Stimulated activated naive B cell treated with anti-CD40 and anti-IgM and Interleukin-4, amounts not matched to agents 10 μg/mL and 1 μg/mL and 100 μg/mL, for 72 hours (primary cell): ENCODE results near the gene BICDL2.
"Not testable (repeated sequence)": the region's sequence is repeated elsewhere in the genome, so short reads cannot be mapped to it uniquely, and the experiment has no call there.

Experiments
- ATAC-seq, 2 donors: fragments of 150-1000 bp; cut with Tn5 transposase; replicated peaks; 2 replicates each; pipeline ENCODE4 v1.10.0; 2021; ENCODE audit warnings: moderate library complexity in 1 of 2
- DNase-seq: peaks from one replicate; pipeline ENCODE4 v3.0.0; 2021
- H3K27ac Mint-ChIP-seq: one replicate; pipeline ENCODE4 v1.8.0; 2022; ENCODE audit warnings: mild to moderate bottlenecking, mixed read lengths
- H3K27me3 Mint-ChIP-seq, 2 donors: one replicate each; pipeline ENCODE4 v1.8.0; 2022; ENCODE audit warnings: mixed read lengths in 2 of 2
- H3K36me3 Mint-ChIP-seq, 2 donors: one replicate each; pipeline ENCODE4 v1.8.0; 2022; ENCODE audit warnings: mixed read lengths in 2 of 2, mild to moderate bottlenecking in 1 of 2
- H3K4me1 Mint-ChIP-seq, 2 donors: one replicate each; pipeline ENCODE4 v1.8.0; 2022; ENCODE audit warnings: mixed read lengths in 2 of 2, mild to moderate bottlenecking in 1 of 2
- H3K4me3 Mint-ChIP-seq, 2 donors: one replicate each; pipeline ENCODE4 v1.8.0; 2022; ENCODE audit warnings: mild to moderate bottlenecking in 2 of 2, mixed read lengths in 2 of 2, moderate library complexity in 1 of 2
- H3K9me3 Mint-ChIP-seq, 2 donors: one replicate each; pipeline ENCODE4 v1.8.0; 2022; ENCODE audit warnings: mixed read lengths in 2 of 2, mild to moderate bottlenecking in 1 of 2

The BICDL2 gene

DNA sequence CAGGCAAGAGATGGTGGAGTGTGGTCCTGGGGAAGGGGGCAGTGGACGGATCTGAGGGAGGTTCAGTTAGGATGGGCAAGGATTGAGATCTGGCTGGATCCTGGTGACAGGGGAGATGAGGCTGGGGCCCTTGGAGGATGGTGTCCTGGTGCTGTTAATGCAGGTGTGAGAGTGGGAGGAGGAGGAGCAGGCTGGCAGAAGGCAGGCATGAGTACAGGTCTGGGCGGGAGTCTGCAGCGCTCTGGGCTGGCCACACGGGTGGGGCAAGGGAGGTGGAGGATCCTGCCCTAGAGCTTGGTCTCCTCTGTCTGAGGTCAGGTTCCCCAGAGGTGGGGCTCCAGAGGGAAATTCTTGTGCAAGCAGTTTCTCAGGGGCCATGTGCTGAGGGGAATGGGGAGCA, 35.4 kb upstream of the BICDL2 start:
- not testable (repeated sequence) for DNase-seq, H3K27ac Mint-ChIP-seq, H3K9me3 Mint-ChIP-seq, ATAC-seq, H3K4me3 Mint-ChIP-seq, H3K36me3 Mint-ChIP-seq, H3K27me3 Mint-ChIP-seq
- H3K4me1 Mint-ChIP-seq = peaks cover 27 to 46% of the 10 kb centered on the region in 2 donors

DNA sequence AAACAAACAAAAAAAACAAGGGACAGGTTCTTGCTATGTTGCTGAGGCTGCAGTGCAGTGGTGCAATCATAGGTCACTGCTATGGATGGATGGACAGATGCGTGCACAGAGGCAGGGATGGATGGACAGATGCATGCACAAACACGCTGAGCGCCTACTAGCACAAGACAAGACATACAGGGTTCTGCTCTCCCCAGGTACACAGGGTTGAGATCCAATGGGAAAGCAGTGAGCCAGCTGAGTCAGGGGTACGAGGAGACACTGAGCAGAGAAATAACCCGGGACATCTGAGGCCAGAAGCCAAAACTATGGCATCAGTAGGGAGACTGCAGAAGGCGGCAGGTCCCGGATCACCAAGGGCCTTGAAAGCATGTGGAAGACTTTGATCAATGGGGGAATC, 34.9 kb upstream of the BICDL2 start:
- Mint-ChIP-seq H3K27ac (no peak overlapping the region), H3K4me1 (peaks cover 27 to 46% of the 10 kb centered on the region in 2 donors), H3K27me3 (peaks cover 8 to 9% of the 10 kb centered on the region in 2 donors), H3K36me3 (no peaks in the 10 kb centered on the region), H3K4me3 (no peak overlapping the region), H3K9me3 (no peaks in the 10 kb centered on the region)
- no peak for DNase-seq
- no peak for ATAC-seq

DNA sequence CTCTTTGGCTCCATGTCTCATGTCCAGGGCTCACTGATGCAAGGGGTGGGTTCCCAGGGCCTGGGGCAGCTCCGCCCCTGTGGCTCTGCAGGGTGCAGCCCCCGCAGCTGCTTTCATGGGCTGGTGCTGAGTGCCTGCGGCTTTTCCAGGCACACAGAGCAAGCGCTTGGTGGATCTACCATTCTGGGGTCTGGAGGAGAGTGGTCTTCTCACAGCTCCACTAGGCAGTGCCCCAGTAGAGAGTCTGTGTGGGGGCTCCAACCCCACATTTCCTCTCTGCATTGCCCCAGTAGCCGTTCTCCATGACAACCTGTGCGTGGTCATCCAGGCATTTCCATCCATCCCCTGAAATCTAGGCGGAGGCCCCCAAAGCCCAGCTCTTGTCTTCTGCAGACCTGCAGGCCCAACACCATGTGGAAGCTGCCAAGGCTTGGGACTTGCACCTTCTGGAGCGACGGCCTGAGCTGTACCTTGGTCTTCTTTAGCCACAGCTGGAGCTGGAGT, 33.9 kb upstream of the BICDL2 start:
- H3K4me1 Mint-ChIP-seq = peaks cover 25 to 41% of the 10 kb centered on the region in 2 donors

DNA sequence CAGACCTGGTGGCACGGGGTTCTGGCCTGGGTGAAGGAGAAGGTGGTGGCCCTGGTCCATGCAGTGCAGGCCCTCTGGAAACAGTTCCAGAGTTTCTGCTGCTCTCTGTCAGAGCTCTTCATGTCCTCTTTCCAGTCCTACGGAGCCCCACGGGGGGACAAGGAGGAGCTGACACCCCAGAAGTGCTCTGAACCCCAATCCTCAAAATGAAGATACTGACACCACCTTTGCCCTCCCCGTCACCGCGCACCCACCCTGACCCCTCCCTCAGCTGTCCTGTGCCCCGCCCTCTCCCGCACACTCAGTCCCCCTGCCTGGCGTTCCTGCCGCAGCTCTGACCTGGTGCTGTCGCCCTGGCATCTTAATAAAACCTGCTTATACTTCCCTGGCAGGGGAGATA, 32.4 kb upstream of the BICDL2 start:
- H3K4me3 Mint-ChIP-seq, ATAC-seq, H3K9me3 Mint-ChIP-seq, H3K27ac Mint-ChIP-seq, DNase-seq, H3K27me3 Mint-ChIP-seq, H3K36me3 Mint-ChIP-seq: not testable (repeated sequence)
- H3K4me1 Mint-ChIP-seq = peaks cover 16 to 25% of the 10 kb centered on the region in 2 donors

More for the DNA sequence above, 33.9 kb upstream of the BICDL2 start:
- no peaks in the 10 kb centered on the region for H3K36me3 Mint-ChIP-seq
- H3K9me3 Mint-ChIP-seq = no peaks in the 10 kb centered on the region
- DNase-seq (no peak), ATAC-seq (no peak)
- peaks cover 8 to 9% of the 10 kb centered on the region in 2 donors for H3K27me3 Mint-ChIP-seq
- no peak overlapping the region for H3K27ac Mint-ChIP-seq
- no peak overlapping the region for H3K4me3 Mint-ChIP-seq

DNA sequence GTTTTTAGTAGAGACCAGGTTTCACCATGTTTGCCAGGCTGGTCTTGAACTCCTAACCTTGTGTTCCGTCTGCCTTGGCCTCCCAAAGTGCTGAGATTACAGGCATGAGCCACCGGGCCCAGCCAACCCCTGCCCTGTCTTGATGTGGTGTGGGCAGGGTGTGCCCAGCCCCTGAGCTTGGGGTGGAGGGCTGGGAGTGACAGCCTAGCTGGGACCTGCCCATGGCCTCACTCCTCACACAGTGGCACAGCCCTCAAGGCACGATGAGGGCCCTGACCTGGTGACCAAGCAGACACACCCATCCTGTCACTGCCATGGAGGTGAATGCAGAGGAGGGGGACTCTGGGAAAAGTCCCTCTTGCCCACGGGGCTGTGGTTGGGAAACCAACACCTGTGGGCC, 31.7 kb upstream of the BICDL2 start:
- no peak overlapping the region for H3K27ac Mint-ChIP-seq
- H3K27me3 Mint-ChIP-seq = peaks cover under 1 to 1% of the 10 kb centered on the region in 2 donors
- H3K9me3 Mint-ChIP-seq = no peaks in the 10 kb centered on the region
- ATAC-seq (no peak), DNase-seq (no peak)
- H3K36me3 Mint-ChIP-seq = no peaks in the 10 kb centered on the region
- H3K4me1 Mint-ChIP-seq = peaks cover 10 to 19% of the 10 kb centered on the region in 2 donors
- H3K4me3 Mint-ChIP-seq = no peak overlapping the region

DNA sequence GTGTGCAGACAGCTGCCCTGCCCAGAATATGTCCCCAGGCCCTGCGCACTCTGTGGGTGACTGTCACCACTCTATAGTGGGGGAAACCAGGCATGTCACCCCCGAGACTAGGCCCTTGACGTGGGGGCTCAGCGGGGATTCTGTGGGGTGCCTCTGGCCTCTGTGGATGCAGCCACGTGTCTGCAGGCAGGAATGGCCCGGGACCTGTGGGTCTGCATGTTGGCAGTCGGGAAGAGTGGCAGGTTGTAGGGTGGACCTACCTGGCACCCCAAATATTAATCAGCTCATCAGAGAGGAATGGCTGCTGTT, 29.6 kb upstream of the BICDL2 start:
- Mint-ChIP-seq H3K36me3 (no peaks in the 10 kb centered on the region), H3K9me3 (no peaks in the 10 kb centered on the region), H3K27me3 (no peaks in the 10 kb centered on the region), H3K4me1 (peaks cover 6% of the 10 kb centered on the region in 2 donors), H3K27ac (no peak overlapping the region), H3K4me3 (no peak overlapping the region)
- no peak for ATAC-seq
- no peak for DNase-seq

DNA sequence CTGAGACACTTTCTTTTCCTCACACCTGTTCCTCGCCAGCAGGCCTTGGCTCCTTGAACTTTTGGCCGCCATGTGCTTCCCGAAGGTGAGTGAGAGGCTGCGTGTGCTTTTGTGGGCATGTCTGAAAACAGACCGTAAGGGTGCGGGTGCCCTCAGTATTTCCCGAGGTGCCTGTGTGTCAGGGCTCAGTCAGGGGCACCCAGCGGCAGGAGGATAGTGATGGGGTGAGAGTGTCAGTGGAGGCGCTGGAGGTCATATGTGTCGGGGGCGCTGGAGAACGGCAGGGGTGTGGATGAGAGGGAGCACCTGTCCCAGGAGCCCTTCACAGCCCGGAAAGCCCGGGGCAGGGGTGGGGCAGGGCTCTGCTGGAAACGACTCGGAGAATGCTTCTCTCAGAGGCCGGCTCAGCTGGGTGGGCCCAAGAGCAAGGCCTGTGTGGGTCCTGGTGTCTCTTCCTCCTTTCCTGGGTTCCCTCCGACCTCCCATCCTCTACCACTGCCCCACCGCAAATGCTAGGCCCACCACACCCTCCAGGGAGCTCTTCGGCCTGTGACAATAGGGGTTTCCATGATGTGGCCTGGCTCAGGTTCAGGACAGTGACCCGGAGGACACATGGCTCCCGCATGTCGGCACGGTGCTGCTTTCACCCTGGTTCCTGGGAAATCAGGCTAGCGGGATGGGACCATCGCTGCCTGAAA, 29.1 kb upstream of the BICDL2 start:
- Mint-ChIP-seq H3K9me3 (no peaks in the 10 kb centered on the region), H3K36me3 (no peaks in the 10 kb centered on the region)

DNA sequence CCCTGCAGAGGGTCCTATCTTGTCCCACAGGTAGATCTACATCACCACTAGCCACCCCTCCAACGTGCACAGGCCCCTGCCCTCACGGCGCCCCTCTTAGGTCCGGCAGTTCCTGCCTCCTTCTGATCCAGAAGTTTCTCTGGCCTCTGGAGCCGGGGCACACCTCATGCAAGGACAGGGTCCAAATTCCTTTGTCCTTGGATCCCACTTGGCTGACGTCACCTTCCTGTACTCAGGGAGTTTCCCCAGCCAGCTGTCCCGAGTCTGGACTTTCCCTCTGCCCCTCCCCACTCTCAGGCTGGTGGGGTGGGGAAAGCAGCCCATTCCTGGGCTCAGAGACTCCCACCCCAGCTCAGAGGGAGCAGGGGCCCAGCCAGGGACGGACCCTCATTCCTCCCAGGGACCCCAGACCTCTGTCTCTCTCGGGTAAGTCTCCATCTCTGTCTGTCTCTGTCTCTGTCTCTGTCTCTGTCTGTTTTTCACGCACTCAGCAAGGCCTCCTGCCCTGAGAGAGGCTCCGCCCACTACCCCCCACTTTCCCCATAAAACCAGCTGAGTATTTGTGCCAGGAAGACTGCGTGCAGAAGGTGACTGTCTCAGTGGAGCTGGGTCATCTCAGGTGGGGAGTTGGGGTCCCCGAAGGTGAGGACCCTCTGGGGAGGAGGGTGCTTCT, 28.5 kb upstream of the BICDL2 start, which contains the start of gene IL32:
TSS of gene IL32 (plus strand) at position 572 of the 673 bp plus-strand sequence. CDS start 172 bp downstream, outside the sequence.
- no peaks in the 10 kb centered on the region for H3K36me3 Mint-ChIP-seq
- DNase-seq (no peak), ATAC-seq (no peak)
- H3K9me3 Mint-ChIP-seq = no peaks in the 10 kb centered on the region
- no peak within 1 kb of the TSS for H3K27ac Mint-ChIP-seq
- H3K4me3 Mint-ChIP-seq = no peak within 1 kb of the TSS
- no peaks in the 10 kb centered on the region for H3K27me3 Mint-ChIP-seq
- peaks cover 6% of the 10 kb centered on the region in 2 donors for H3K4me1 Mint-ChIP-seq

More for the DNA sequence above, 29.1 kb upstream of the BICDL2 start:
- DNase-seq (no peak), ATAC-seq (no peak)
- Mint-ChIP-seq H3K27me3 (no peaks in the 10 kb centered on the region), H3K27ac (no peak overlapping the region), H3K4me1 (peaks cover 6% of the 10 kb centered on the region in 2 donors), H3K4me3 (no peak overlapping the region)

DNA sequence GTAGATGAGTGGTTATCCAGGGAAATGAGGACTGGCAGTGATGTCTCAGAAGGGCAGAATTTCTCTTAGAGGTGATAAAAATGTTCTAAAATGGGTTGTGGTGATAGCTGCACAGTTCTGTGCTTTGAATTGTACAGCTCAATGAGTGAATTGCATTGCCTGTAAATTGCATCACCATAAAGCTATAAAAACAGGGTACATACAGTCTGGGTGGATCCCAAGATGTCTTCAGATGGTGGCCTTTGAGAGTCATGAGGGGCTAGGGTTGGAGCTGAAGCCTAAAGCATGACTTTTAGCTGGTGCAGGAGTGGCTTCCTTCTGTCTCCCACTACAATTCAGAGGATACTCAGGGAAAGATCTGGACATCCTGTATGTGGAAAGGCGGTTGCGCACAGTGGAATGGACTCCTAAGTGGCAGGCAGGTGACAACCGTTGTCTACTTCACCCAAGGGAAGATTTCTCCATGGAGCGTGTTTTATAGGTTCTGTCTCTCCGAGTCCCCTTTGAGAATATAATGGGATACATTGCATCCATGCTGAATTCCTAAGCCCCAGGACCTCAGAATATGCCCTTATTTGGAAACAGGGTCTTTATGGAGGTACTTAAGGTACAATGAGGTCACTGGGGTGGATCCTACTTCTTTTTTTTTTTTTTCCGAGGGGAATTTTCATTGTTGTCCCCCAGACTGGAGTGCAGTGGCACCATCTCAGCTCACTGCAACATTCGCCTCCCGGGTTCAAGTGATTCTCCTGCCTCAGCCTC, 27.1 kb upstream of the BICDL2 start:
- Mint-ChIP-seq H3K9me3 (no peaks in the 10 kb centered on the region), H3K27me3 (no peaks in the 10 kb centered on the region), H3K4me3 (no peak overlapping the region), H3K4me1 (peaks cover 11 to 12% of the 10 kb centered on the region in 2 donors), H3K27ac (no peak overlapping the region), H3K36me3 (no peaks in the 10 kb centered on the region)
- ATAC-seq (no peak), DNase-seq (no peak)

DNA sequence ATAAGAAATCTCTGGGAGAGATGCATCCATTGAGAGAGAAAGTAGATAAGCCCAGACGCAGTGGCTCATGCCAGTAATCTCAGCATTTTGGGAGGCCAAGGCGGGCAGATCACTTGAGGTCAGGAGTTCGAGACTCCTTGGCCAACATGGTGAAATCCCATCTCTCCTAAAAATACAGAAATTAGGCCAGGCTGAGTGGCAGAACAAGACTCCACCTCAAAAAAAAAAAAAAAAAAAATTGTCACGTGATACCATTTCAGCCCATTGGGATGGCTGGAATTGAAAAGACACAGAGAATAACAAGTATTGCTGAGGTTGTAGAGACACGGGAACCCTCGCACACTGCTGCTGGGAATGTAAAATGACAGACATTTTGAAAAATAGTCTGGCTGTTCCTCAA, 25.8 kb upstream of the BICDL2 start:
- no peak for DNase-seq
- Mint-ChIP-seq H3K4me1 (peaks cover 11 to 13% of the 10 kb centered on the region in 2 donors), H3K36me3 (peaks cover 0 to under 1% of the 10 kb centered on the region in 2 donors), H3K4me3 (no peak overlapping the region), H3K9me3 (no peaks in the 10 kb centered on the region), H3K27me3 (no peaks in the 10 kb centered on the region), H3K27ac (no peak overlapping the region)
- no peak for ATAC-seq

DNA sequence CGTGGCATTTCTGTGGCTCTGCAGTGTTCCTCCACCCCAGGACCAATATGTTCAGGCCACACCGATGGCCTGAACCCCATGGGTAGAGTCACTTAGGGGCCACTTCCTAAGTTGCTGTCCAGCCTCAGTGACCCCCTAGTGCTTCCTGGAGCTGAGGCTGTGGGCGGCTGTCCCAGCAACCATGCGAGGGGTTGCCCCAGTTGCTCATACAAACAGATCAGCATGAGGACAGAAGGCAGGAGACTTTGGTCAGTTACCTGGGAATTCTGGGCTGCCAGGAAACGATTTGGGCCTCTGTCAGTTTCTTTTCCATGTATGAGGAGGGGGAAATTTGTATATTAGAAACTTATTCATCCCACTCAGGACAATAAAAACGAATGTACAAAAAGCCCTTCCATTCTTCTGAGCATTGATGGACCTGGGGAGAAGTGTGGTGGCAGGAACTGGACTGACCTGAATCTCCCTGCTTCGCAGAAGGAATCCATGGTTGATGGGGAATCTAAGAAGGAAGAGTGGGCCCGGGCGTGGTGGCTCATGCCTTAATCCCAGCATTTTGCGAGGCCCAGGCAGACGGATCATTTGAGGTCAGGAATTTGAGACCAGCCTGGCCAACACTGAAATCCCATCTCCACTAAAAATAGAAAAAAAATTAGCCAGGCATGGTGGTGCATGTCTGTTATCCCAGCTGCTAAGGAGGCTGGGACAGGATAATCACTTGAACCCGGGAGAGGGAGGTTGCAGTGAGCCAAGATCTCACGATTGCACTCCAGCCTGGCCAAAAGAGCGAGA, 23.8 kb upstream of the BICDL2 start:
- no peaks in the 10 kb centered on the region for H3K27me3 Mint-ChIP-seq
- ATAC-seq = no peak
- H3K9me3 Mint-ChIP-seq = no peaks in the 10 kb centered on the region
- H3K36me3 Mint-ChIP-seq = peaks cover 0 to 6% of the 10 kb centered on the region in 2 donors
- H3K4me1 Mint-ChIP-seq = peaks cover 11 to 16% of the 10 kb centered on the region in 2 donors
- H3K27ac Mint-ChIP-seq = no peak overlapping the region
- peak overlapping the region; percentile 87 to 97 for H3K4me3 Mint-ChIP-seq
- DNase-seq = no peak

DNA sequence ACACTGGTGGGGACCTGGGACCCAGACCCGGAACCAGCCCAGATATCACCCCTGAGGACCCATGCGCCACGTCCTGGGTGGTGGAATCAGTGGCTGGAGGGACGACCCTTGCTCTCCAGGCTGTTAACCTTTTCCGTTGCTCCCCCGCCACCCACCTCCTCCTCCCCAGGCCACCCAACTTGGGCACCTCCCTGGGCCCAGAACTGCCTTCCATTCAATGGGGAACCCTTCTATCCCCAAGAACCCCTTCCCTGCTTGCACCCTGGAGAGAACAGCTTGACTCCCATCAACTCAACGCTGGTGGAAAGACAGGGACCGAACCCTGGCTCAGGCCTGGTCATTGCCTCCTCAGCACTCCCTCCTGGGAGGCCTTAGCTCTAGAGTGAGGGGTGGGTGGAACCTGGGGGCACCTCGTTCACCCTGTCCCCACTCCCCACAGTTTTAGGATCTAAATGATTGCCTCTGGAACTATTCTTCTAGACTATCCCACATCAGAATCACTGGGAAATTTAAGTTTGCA, 23.0 kb upstream of the BICDL2 start:
- H3K9me3 Mint-ChIP-seq = no peaks in the 10 kb centered on the region
- ATAC-seq (no peak), DNase-seq (no peak)
- H3K27ac Mint-ChIP-seq = peak overlapping the region; percentile 90
- peaks cover 2 to 13% of the 10 kb centered on the region in 2 donors for H3K36me3 Mint-ChIP-seq
- peaks cover 15 to 23% of the 10 kb centered on the region in 2 donors for H3K4me1 Mint-ChIP-seq
- no peaks in the 10 kb centered on the region for H3K27me3 Mint-ChIP-seq
- H3K4me3 Mint-ChIP-seq = peak overlapping the region; percentile 87 to 97

DNA sequence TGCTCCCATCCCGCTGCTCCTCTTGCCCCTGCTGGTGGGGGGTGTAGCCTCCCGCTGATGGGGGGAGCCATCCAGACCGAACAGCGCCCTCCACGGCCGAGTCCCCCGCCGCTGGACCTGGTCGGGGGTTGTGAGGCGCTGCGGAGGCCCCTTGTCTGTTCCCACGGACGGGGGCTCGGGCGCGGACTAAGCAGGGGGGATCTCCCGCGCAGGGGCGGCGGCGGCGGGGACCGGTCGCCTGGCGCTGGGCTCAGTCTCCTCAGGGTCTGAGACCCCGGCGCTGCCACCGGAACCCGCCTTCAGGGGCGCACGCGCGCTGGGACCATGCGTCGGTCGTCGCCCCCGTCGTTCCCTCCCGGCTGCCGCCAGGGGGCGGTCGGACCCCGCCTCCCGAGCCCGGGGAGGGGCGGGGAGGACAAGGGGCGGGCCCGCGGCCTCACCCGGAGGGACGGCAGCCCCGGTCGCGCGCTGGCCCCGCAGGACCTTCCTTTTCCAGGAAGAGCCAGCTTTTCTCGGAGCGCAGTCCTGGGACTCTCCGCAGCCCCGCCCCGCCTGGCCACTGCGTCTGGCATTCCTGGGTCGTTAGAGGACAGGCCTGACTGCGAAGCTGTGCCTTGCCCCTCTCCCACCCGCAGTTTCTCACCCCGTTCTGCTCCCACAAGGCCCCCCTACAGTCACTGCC, 22.4 kb upstream of the BICDL2 start:
- Mint-ChIP-seq H3K27ac (peak overlapping the region; percentile 90), H3K4me1 (peaks cover 19 to 27% of the 10 kb centered on the region in 2 donors), H3K9me3 (no peaks in the 10 kb centered on the region), H3K27me3 (no peaks in the 10 kb centered on the region), H3K36me3 (peaks cover 5 to 16% of the 10 kb centered on the region in 2 donors), H3K4me3 (peak overlapping the region; percentile 87 to 97)
- peak; percentile 90 for ATAC-seq
- DNase-seq = peak; percentile 83
